HG02840 (cell line): ENCODE data around the gene TMED9.
"Not testable (repeated sequence)": the region's sequence is repeated elsewhere in the genome, so short reads cannot be mapped to it uniquely, and the experiment has no call there.

Source experiments
- ATAC-seq: cut with Tn5 transposase; IDR thresholded peaks from one replicate; pipeline ENCODE4 v1.9.1; 2021; ENCODE audit warnings: mild to moderate bottlenecking, moderate library complexity, moderate number of reproducible peaks; ENCODE audit not compliant: unreplicated experiment, low FRiP score

Gene TMED9

GRCh38 chr5:177605078-177605477, 13.1 kb downstream of the TMED9 start:
- ATAC-seq: no peak

- ATAC-seq: no peak
Measured at GRCh38 chr5:177605667-177606066, 13.7 kb downstream of the TMED9 start.

GRCh38 chr5:177606071-177607051, 14.4 kb downstream of the TMED9 start:
- ATAC-seq: no peak

- no peak for ATAC-seq
Measured at GRCh38 chr5:177607115-177607451, 15.1 kb downstream of the TMED9 start.

- ATAC-seq: no peak
Measured at GRCh38 chr5:177607452-177608192, 15.6 kb downstream of the TMED9 start.

GRCh38 chr5:177608243-177609075, 16.5 kb downstream of the TMED9 start:
- no peak for ATAC-seq

- no peak for ATAC-seq
Measured at GRCh38 chr5:177609076-177610059, 17.4 kb downstream of the TMED9 start.

GRCh38 chr5:177610131-177610769, 18.2 kb downstream of the TMED9 start:
- ATAC-seq: no peak

GRCh38 chr5:177610770-177611445, 18.9 kb downstream of the TMED9 start:
- ATAC-seq: no peak

- no peak for ATAC-seq
Measured at GRCh38 chr5:177611446-177612214, 19.6 kb downstream of the TMED9 start.

- no peak for ATAC-seq
Measured at GRCh38 chr5:177612215-177612673, 20.2 kb downstream of the TMED9 start.

GRCh38 chr5:177620560-177620959, 28.6 kb downstream of the TMED9 start:
- ATAC-seq: no peak

GRCh38 chr5:177624172-177624571, 32.2 kb downstream of the TMED9 start:
- ATAC-seq: not testable (repeated sequence)

GRCh38 chr5:177630186-177630585, 38.2 kb downstream of the TMED9 start:
- not testable (repeated sequence) for ATAC-seq

- not testable (repeated sequence) for ATAC-seq
Measured at GRCh38 chr5:177634912-177635311, 42.9 kb downstream of the TMED9 start.

- not testable (repeated sequence) for ATAC-seq
Measured at GRCh38 chr5:177645462-177645861, 53.5 kb downstream of the TMED9 start.
